Measurements from ENCODE around the gene FAM131B.

Gene FAM131B

DNA sequence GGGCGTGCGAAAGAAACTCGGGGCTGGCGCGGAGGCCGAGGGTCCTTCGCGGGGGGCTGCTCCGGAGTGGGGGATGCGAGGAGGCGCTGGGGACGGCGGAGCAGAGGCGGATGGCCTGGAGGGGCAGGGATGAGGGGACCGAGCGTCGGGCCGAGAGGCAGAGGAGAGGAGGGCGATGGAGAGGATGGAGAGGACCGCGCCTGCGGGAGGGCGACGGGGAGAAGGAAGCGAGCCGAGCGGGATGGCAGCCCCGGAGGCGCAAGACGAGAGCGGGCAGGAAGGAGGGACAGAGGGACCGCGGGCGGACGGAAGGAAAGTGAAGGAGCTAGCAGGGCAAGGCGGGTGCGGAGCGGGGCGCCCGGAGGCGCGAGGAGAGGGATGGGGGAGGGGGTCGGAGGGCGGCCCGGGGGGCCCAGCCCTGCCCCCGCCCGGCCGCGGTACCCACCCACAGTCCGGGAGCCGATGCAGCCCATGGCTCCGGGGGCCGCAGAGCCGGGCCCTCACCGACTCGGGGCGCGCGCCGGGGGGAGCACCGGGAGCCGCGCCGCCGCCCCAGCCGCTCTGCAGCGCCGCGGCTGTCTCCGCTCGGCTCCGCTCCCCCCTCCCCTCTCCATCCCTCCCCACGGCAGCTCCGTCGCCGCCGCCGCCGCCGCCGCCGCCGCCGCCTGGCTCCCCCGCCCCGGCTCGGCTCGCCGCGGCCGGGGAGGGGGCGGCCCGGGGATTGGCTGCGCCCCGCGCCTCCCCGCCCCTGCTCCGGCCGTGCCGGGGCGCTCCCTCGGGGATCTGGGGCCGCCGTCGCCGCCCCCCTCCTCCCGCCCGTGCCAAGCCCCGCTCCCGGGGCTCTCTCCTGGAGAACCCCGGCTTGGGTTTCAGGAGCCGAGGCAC is at the start of gene FAM131B:
Gene FAM131B (minus strand): TSS at position 583 of the 885 bp plus-strand sequence. CDS start 110 bp downstream, at position 473.
- DNase-seq (ENCODE audit: extremely low read depth, low read depth) = no peak
- TF ChIP-seq, protein P1, sequence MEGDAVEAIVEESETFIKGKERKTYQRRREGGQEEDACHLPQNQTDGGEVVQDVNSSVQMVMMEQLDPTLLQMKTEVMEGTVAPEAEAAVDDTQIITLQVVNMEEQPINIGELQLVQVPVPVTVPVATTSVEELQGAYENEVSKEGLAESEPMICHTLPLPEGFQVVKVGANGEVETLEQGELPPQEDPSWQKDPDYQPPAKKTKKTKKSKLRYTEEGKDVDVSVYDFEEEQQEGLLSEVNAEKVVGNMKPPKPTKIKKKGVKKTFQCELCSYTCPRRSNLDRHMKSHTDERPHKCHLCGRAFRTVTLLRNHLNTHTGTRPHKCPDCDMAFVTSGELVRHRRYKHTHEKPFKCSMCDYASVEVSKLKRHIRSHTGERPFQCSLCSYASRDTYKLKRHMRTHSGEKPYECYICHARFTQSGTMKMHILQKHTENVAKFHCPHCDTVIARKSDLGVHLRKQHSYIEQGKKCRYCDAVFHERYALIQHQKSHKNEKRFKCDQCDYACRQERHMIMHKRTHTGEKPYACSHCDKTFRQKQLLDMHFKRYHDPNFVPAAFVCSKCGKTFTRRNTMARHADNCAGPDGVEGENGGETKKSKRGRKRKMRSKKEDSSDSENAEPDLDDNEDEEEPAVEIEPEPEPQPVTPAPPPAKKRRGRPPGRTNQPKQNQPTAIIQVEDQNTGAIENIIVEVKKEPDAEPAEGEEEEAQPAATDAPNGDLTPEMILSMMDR (IDR thresholded peaks at IDR 0.05; ENCODE audit: low read depth, low read length) = no peak

DNA sequence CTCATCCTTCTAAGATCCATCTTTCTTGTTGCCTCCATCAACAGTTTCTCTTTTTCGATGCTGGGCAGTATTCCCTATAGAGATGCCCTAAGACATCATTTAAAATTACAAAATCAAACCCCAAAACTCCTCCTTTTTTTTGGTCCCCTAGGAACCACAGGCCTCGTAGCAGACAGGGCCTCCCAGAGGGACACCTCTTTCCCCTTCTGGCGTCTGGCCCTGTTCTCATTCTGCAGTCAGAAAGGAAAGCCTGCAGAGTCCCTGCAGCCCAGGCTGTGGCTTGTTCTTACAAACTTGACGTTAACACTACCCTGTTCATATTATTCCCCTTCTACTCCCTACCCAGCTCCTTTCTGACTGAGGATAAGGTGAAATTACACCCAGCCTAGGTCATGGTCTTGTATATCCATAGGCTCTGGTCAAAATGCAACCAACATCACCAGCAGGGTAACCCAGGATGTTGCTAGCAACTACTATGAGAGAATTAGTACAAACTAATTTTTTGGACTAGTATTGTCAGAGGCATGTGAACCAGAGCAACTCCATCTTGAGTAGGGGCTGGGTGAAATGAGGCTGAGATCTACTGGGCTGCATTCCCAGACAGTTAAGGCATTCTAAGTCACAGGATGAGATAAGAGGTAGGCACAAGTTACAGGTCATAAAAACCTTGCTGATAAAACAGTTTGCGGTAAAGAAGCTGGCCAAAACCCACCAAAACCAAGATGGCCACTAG is 49.6 kb upstream of the FAM131B start:
- TF ChIP-seq, protein P1 (IDR thresholded peaks at IDR 0.05; ENCODE audit: low read depth, low read length) = no peak
- DNase-seq (ENCODE audit: extremely low read depth, low read depth) = no peak

DNA sequence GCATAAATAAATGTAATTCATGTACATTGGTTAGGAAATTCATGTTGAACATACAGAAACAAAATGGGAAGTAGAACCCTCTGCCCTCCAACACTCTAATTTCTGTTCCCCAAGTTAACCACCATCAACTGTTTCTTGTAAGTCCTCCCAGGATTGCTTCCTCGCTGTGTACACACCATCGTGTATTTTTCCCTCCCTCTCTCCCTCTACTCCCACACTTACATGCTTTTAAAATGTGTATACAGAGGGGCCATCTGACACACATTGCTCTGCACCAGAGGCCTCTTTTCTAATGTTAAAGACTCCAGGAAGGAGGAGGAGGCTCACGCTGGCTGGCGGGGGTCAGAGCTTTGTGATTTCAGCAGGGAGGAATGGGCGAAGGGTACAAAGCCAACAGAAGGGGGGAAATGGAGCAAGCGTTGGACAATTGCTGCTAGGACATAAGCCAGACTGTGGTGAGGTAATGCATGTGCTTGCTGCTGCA is 48.0 kb upstream of the FAM131B start:
- TF ChIP-seq, protein P1 (IDR thresholded peaks at IDR 0.05; ENCODE audit: low read depth, low read length) = no peak
- no peak for DNase-seq (ENCODE audit: extremely low read depth, low read depth)

DNA sequence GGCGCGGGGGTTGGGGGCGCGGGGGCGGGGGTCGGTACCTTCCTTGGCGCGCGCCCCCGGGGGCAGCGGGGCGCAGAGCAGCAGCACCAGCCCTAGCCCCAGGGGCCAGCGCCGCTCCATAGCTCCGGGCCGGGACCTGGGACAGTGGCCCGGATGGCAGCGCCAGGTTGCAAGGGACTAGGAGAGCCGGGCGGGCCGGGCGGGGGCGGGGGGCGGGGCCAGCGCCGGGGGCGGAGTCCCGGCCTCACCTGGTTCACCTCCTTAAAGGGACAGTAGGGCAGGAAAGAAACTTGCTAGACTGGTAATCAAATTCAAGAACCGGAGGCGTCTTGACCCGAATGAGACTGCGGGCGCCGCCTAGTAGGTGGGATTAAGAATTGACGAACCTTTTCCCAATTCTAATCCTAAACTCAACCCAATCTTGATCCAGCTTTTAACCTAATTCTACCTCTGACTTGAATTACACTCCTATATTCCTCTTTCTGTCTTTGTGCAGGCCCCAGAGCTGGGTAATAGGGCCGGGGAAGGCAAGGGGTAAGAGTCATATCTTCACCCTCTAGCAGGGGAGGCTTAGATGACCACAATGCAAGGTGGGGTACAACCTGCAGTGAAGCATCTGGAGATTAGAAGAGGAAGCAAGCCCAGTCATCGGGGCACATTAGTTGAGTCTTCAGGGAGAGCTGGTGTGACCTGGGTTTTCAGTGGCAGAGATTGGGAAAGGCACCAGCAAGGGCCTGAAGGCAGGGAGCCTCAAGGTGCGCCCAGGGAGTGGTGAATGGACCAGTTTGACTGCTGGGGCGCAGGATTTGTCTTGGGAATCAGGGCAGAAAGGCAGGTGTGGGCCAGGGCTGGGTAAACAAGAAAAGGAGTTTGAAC is 46.4 kb upstream of the FAM131B start, which contains the start of gene EPHA1:
Gene EPHA1 (minus strand): TSS at position 171 of the 876 bp plus-strand sequence. CDS start 51 bp downstream, at position 120.
- DNase-seq (ENCODE audit: extremely low read depth, low read depth) = no peak
- TF ChIP-seq, protein P1 (IDR thresholded peaks at IDR 0.05; ENCODE audit: low read depth, low read length) = peak; percentile 28

DNA sequence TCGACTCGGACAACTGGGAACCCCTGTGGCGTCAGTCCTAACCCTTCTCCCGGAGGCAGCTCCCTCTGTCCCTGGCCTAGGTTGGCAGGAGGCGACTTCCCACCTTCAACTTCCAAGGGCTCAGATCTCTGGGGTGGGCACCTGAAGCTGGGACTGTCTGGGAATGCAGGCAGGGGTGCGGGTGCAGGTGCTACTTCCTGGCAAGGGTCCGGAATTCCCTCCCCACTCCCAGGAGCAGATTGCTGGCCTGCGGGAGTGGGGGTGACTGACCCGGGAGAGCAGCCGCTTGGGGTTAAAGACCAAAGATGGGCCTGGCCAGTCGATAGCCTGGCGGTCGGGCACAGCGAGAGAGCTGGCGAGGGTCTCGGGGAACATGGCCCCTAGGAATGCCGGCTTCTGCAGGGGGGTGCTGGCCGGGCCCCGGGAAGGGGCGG is 45.8 kb upstream of the FAM131B start:
- no peak for DNase-seq (ENCODE audit: extremely low read depth, low read depth)
- TF ChIP-seq, protein P1 (IDR thresholded peaks at IDR 0.05; ENCODE audit: low read depth, low read length) = no peak

DNA sequence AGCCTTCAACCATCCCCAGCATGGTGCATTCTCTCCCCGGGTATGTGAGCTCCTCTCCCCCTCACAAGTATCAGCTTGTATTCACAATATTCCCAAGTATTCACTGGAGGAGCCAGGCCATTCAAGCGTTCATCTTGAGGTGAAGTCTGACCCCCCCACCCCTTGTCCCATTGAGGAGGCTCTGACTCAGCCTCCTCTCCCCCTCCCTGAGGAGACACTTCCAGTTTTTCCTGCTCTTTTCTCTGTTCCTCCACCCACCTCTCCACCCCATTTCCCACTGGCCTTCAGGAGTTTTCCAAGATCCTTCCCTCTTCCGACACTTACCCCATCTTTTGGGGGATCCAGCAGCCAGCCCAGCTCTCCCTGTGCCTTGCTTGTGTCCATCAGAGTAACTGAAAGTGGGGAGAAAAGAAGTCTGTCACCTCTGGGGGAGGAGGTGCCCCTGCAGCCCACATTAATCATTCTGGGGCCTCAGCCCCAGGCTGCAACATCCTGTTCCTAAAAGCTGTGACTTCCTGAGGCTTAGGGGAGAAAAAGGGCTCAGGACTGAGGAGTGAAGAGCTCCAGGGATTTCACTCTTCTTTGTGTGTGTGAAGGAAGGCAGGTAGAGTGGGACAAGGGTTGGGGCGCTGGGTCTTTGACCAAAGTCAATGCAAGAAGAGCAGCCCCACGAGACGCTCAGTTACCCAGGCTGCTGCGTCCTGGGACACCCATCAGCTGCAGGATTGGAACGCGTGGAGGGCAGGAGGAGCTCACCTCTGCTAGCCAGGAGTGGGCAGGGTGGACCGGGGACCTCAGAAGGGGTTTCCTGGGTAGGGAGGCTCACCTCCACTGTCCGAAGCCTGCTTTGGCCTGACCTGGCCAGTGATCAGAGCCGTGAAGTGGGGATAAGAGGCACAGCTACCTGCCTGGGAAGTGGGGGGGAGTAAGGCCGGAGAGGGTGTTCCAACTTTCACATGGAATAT is 45.1 kb upstream of the FAM131B start:
- TF ChIP-seq, protein P1 (IDR thresholded peaks at IDR 0.05; ENCODE audit: low read depth, low read length) = no peak
- DNase-seq (ENCODE audit: extremely low read depth, low read depth) = no peak

Data from AG09319 (cell line).